ENCODE data around the gene PSTK. TPM values are rescaled to one million over a fixed set of nuclear protein-coding genes. Genes with fewer than 3 reads are reported as not detected.

Gene PSTK
- polyA plus RNA-seq, 1 donor from 2014 or later = 21.0 TPM

- Histone ChIP-seq H4K20me1 (ENCODE audit: insufficient read depth) (no peaks in the 10 kb centered on the region), H3K9me2 (ENCODE audit: insufficient read depth, low read length) (no peaks in the 10 kb centered on the region), H3K4me2 (ENCODE audit: low read length) (no peak overlapping the region), H3K27me3 (ENCODE audit: insufficient read depth, low read depth, low read length) (no peaks in the 10 kb centered on the region), H3K27ac (ENCODE audit: low read length) (no peak overlapping the region), H3K9me3 (ENCODE audit: low read length) (no peaks in the 10 kb centered on the region), H3K9ac (ENCODE audit: low read length) (no peak overlapping the region), H3F3A (ENCODE audit: insufficient read depth, low read length, poor library complexity, severe bottlenecking) (no peaks in the 10 kb centered on the region), H3K36me3 (ENCODE audit: insufficient read depth, low read length) (no peaks in the 10 kb centered on the region), H3K79me2 (replicated peaks; ENCODE audit: insufficient read depth, low read length) (peaks cover 9% of the 10 kb centered on the region), H3K4me3 (ENCODE audit: low read length) (no peak overlapping the region), H2AFZ (ENCODE audit: low read depth, low read length) (no peak overlapping the region)
- no peak for TF ChIP-seq CTCF (IDR thresholded peaks at IDR 0.05; ENCODE audit: poor library complexity, severe bottlenecking)
- TF ChIP-seq REST (IDR thresholded peaks at IDR 0.05; ENCODE audit: borderline replicate concordance) = no peak
- TF ChIP-seq RAD21 (conservative IDR thresholded peaks at IDR 0.05) = no peak
- TF ChIP-seq POLR2AphosphoS5 (IDR thresholded peaks at IDR 0.05) = no peak
- TF ChIP-seq TAF1 (IDR thresholded peaks at IDR 0.05; ENCODE audit: low read depth) = no peak
- TF ChIP-seq SMC3 (conservative IDR thresholded peaks at IDR 0.05; ENCODE audit: poor library complexity) = no peak
- TF ChIP-seq MXI1 (conservative IDR thresholded peaks at IDR 0.05; ENCODE audit: poor library complexity, severe bottlenecking) = no peak
- TF ChIP-seq EZH2 (IDR thresholded peaks at IDR 0.05; ENCODE audit: borderline replicate concordance, insufficient read depth, low read length, poor library complexity, severe bottlenecking) = no peak
- TF ChIP-seq EP300 (conservative IDR thresholded peaks at IDR 0.05; ENCODE audit: poor library complexity, severe bottlenecking) = no peak
These were observed 18.7 kb downstream of the PSTK start for GRCh38 chr10:122998934-122999333.

- H3K27ac ChIP-seq (ENCODE audit: low read length) = no peak overlapping the region
- no peaks in the 10 kb centered on the region for H3K36me3 ChIP-seq (ENCODE audit: insufficient read depth, low read length)
- H3K27me3 ChIP-seq (ENCODE audit: insufficient read depth, low read depth, low read length) = no peaks in the 10 kb centered on the region
- no peaks in the 10 kb centered on the region for H4K20me1 ChIP-seq (ENCODE audit: insufficient read depth)
- H3K4me3 ChIP-seq (ENCODE audit: low read length) = no peak overlapping the region
- H3K9ac ChIP-seq (ENCODE audit: low read length) = no peak overlapping the region
- H2AFZ ChIP-seq (ENCODE audit: low read depth, low read length) = no peak overlapping the region
- H3K9me2 ChIP-seq (ENCODE audit: insufficient read depth, low read length) = no peaks in the 10 kb centered on the region
- no peak for TF ChIP-seq EZH2 (IDR thresholded peaks at IDR 0.05; ENCODE audit: borderline replicate concordance, insufficient read depth, low read length, poor library complexity, severe bottlenecking)
- no peak for TF ChIP-seq POLR2AphosphoS5 (IDR thresholded peaks at IDR 0.05)
- TF ChIP-seq MXI1 (conservative IDR thresholded peaks at IDR 0.05; ENCODE audit: poor library complexity, severe bottlenecking) = no peak
- TF ChIP-seq RAD21 (conservative IDR thresholded peaks at IDR 0.05) = no peak
- TF ChIP-seq EP300 (conservative IDR thresholded peaks at IDR 0.05; ENCODE audit: poor library complexity, severe bottlenecking) = no peak
- TF ChIP-seq TAF1 (IDR thresholded peaks at IDR 0.05; ENCODE audit: low read depth) = no peak
- no peak for TF ChIP-seq CTCF (IDR thresholded peaks at IDR 0.05; ENCODE audit: poor library complexity, severe bottlenecking)
- TF ChIP-seq SMC3 (conservative IDR thresholded peaks at IDR 0.05; ENCODE audit: poor library complexity) = no peak
- TF ChIP-seq REST (IDR thresholded peaks at IDR 0.05; ENCODE audit: borderline replicate concordance) = no peak
- H3K4me2 ChIP-seq (ENCODE audit: low read length) = no peak overlapping the region
- no peaks in the 10 kb centered on the region for H3F3A ChIP-seq (ENCODE audit: insufficient read depth, low read length, poor library complexity, severe bottlenecking)
- peaks cover 9% of the 10 kb centered on the region for H3K79me2 ChIP-seq (replicated peaks; ENCODE audit: insufficient read depth, low read length)
- H3K9me3 ChIP-seq (ENCODE audit: low read length) = no peaks in the 10 kb centered on the region
These were observed 19.1 kb downstream of the PSTK start for GRCh38 chr10:122999347-122999746.

Data from neural cell (in vitro differentiated cells).